Measurements from ENCODE around the gene SPG21.

DNA sequence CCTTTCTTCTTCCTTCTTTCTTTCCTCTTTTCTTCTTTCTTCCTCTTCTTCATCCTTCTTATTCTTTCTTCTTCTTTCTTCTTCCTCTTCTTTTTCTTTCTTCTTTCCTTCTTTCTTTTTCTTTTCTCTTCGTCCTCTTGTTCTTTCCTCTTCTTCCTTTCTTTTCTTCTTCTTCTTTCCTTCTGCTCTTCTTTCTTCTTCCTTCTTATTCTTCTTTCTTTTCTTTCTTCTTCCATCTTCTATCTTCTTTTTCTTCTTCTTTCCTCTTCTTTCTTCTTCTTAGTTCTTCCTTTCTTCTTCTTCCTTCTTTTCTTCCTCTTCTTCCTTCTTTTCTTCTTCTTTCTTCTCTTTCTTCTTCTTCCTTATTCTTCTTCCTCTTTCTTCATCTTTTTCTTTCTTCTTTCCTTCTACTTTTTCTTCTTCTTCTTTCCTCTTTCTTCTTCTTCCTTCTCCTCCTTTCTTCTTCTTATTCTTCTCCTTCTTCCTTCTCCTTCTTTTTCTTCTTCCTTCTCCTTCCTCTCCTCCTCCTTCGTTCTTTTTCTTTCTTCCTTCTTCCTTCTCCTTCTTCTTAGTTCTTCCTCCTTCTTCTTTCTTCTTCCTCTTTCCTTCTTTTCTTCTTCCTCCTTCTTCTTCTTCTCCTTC, 37.8 kb downstream of the SPG21 start:
- TF ChIP-seq, protein P1, sequence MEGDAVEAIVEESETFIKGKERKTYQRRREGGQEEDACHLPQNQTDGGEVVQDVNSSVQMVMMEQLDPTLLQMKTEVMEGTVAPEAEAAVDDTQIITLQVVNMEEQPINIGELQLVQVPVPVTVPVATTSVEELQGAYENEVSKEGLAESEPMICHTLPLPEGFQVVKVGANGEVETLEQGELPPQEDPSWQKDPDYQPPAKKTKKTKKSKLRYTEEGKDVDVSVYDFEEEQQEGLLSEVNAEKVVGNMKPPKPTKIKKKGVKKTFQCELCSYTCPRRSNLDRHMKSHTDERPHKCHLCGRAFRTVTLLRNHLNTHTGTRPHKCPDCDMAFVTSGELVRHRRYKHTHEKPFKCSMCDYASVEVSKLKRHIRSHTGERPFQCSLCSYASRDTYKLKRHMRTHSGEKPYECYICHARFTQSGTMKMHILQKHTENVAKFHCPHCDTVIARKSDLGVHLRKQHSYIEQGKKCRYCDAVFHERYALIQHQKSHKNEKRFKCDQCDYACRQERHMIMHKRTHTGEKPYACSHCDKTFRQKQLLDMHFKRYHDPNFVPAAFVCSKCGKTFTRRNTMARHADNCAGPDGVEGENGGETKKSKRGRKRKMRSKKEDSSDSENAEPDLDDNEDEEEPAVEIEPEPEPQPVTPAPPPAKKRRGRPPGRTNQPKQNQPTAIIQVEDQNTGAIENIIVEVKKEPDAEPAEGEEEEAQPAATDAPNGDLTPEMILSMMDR (IDR thresholded peaks at IDR 0.05), result no peak
- TF ChIP-seq POLR2AphosphoS5 (IDR thresholded peaks at IDR 0.05) (no peak), POLR2A (IDR thresholded peaks at IDR 0.05) (no peak)

All from breast epithelium (tissue), 3 donors.